Measurements from ENCODE around the gene GPC5. TPM values are rescaled to one million over a fixed set of nuclear protein-coding genes. Genes with fewer than 3 reads are reported as not detected.

GPC5 gene
- total RNA-seq, 1 donor from 2014 or later: 10.2 TPM

- no peaks in the 10 kb centered on the region for H3K9me3 Mint-ChIP-seq (ENCODE audit: unreplicated experiment)
- H3K36me3 Mint-ChIP-seq (ENCODE audit: unreplicated experiment): no peaks in the 10 kb centered on the region
- TF ChIP-seq CTCF (IDR thresholded peaks at IDR 0.05; ENCODE audit: partially characterized antibody, unreplicated experiment): no peak
- no peak overlapping the region for H3K27ac Mint-ChIP-seq (ENCODE audit: unreplicated experiment)
- no peak overlapping the region for H3K4me3 Mint-ChIP-seq (ENCODE audit: unreplicated experiment)
- DNase-seq: no peak
- H3K27me3 Mint-ChIP-seq (ENCODE audit: unreplicated experiment): no peaks in the 10 kb centered on the region
- no peaks in the 10 kb centered on the region for H3K4me1 Mint-ChIP-seq (ENCODE audit: low read depth, unreplicated experiment)
Observed at GRCh38 chr13:92483894-92484293, 1085.5 kb downstream of the GPC5 start.

- H3K27ac Mint-ChIP-seq (ENCODE audit: unreplicated experiment): no peak overlapping the region
- no peaks in the 10 kb centered on the region for H3K9me3 Mint-ChIP-seq (ENCODE audit: unreplicated experiment)
- H3K4me3 Mint-ChIP-seq (ENCODE audit: unreplicated experiment): no peak overlapping the region
Observed at GRCh38 chr13:92487238-92487637, 1088.8 kb downstream of the GPC5 start.

GRCh38 chr13:92488249-92488852, 1089.9 kb downstream of the GPC5 start:
- no peaks in the 10 kb centered on the region for H3K4me1 Mint-ChIP-seq (ENCODE audit: low read depth, unreplicated experiment)
- no peak overlapping the region for H3K4me3 Mint-ChIP-seq (ENCODE audit: unreplicated experiment)
- H3K27me3 Mint-ChIP-seq (ENCODE audit: unreplicated experiment): no peaks in the 10 kb centered on the region
- no peaks in the 10 kb centered on the region for H3K9me3 Mint-ChIP-seq (ENCODE audit: unreplicated experiment)
- no peak overlapping the region for H3K27ac Mint-ChIP-seq (ENCODE audit: unreplicated experiment)
- TF ChIP-seq CTCF (IDR thresholded peaks at IDR 0.05; ENCODE audit: partially characterized antibody, unreplicated experiment): no peak
- no peak for DNase-seq
- no peaks in the 10 kb centered on the region for H3K36me3 Mint-ChIP-seq (ENCODE audit: unreplicated experiment)

More at GRCh38 chr13:92487238-92487637, 1088.8 kb downstream of the GPC5 start:
- H3K36me3 Mint-ChIP-seq (ENCODE audit: unreplicated experiment): no peaks in the 10 kb centered on the region
- TF ChIP-seq CTCF (IDR thresholded peaks at IDR 0.05; ENCODE audit: partially characterized antibody, unreplicated experiment): no peak
- no peaks in the 10 kb centered on the region for H3K27me3 Mint-ChIP-seq (ENCODE audit: unreplicated experiment)
- DNase-seq: no peak
- H3K4me1 Mint-ChIP-seq (ENCODE audit: low read depth, unreplicated experiment): no peaks in the 10 kb centered on the region

- H3K27me3 Mint-ChIP-seq (ENCODE audit: unreplicated experiment): no peaks in the 10 kb centered on the region
- H3K36me3 Mint-ChIP-seq (ENCODE audit: unreplicated experiment): no peaks in the 10 kb centered on the region
- no peak overlapping the region for H3K27ac Mint-ChIP-seq (ENCODE audit: unreplicated experiment)
- no peak for TF ChIP-seq CTCF (IDR thresholded peaks at IDR 0.05; ENCODE audit: partially characterized antibody, unreplicated experiment)
- no peaks in the 10 kb centered on the region for H3K9me3 Mint-ChIP-seq (ENCODE audit: unreplicated experiment)
- no peak overlapping the region for H3K4me3 Mint-ChIP-seq (ENCODE audit: unreplicated experiment)
- no peak for DNase-seq
- H3K4me1 Mint-ChIP-seq (ENCODE audit: low read depth, unreplicated experiment): no peaks in the 10 kb centered on the region
Observed at GRCh38 chr13:92491839-92492238, 1093.4 kb downstream of the GPC5 start.

DNA sequence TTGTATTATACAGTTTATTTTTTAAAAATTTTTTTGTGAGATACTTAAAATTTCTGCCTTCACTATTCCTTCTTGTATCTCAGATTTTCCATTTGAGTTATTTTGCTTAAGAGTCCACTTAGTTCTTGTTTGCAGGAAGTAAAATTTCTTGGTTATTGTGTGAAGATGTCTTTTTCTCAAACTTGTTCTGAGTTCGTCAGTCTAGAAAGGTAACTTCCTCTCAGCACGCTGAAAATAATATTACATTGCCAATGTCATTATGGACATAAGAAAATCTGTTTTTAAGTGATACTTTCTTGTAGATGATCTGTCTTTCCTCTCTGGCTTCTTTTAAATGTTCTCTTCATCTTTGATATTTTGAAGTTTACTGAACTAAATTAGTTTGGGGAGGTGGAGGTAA, 1096.5 kb downstream of the GPC5 start:
- Mint-ChIP-seq H3K27ac (ENCODE audit: unreplicated experiment) (no peak overlapping the region), H3K4me3 (ENCODE audit: unreplicated experiment) (no peak overlapping the region), H3K9me3 (ENCODE audit: unreplicated experiment) (no peaks in the 10 kb centered on the region), H3K36me3 (ENCODE audit: unreplicated experiment) (peaks cover 7% of the 10 kb centered on the region), H3K4me1 (ENCODE audit: low read depth, unreplicated experiment) (no peaks in the 10 kb centered on the region), H3K27me3 (ENCODE audit: unreplicated experiment) (no peaks in the 10 kb centered on the region)
- no peak for TF ChIP-seq CTCF (IDR thresholded peaks at IDR 0.05; ENCODE audit: partially characterized antibody, unreplicated experiment)
- DNase-seq: no peak

Data from glutamatergic neuron (in vitro differentiated cells).